ENCODE results near the gene ARHGAP25. TPM values are rescaled to one million over a fixed set of nuclear protein-coding genes. Genes with fewer than 3 reads are reported as not detected.
"Not testable (repeated sequence)": the region's sequence is repeated elsewhere in the genome, so short reads cannot be mapped to it uniquely, and the experiment has no call there.

Gene ARHGAP25
- total RNA-seq, 4 donors from 2014 or later, result 4.0 to 11.7 (median 6.9) TPM

- Histone ChIP-seq H3K4me3 (replicated peaks in 1 of 3) (no peak overlapping the region), H3K27me3 (no peaks in the 10 kb centered on the region), H3K27ac (no peak overlapping the region), H3K36me3 (no peaks in the 10 kb centered on the region), H3K4me1 (no peaks in the 10 kb centered on the region), H3K9me3 (no peaks in the 10 kb centered on the region)
- intact Hi-C loops (cut with DNase I), result no loop called here
- TF ChIP-seq, protein P1, sequence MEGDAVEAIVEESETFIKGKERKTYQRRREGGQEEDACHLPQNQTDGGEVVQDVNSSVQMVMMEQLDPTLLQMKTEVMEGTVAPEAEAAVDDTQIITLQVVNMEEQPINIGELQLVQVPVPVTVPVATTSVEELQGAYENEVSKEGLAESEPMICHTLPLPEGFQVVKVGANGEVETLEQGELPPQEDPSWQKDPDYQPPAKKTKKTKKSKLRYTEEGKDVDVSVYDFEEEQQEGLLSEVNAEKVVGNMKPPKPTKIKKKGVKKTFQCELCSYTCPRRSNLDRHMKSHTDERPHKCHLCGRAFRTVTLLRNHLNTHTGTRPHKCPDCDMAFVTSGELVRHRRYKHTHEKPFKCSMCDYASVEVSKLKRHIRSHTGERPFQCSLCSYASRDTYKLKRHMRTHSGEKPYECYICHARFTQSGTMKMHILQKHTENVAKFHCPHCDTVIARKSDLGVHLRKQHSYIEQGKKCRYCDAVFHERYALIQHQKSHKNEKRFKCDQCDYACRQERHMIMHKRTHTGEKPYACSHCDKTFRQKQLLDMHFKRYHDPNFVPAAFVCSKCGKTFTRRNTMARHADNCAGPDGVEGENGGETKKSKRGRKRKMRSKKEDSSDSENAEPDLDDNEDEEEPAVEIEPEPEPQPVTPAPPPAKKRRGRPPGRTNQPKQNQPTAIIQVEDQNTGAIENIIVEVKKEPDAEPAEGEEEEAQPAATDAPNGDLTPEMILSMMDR (IDR thresholded peaks at IDR 0.05), result no peak
- no peak for TF ChIP-seq POLR2A (IDR thresholded peaks at IDR 0.05)
- no peak for DNase-seq
These were observed 64.0 kb downstream of the ARHGAP25 start for GRCh38 chr2:68798569-68798968.

DNA sequence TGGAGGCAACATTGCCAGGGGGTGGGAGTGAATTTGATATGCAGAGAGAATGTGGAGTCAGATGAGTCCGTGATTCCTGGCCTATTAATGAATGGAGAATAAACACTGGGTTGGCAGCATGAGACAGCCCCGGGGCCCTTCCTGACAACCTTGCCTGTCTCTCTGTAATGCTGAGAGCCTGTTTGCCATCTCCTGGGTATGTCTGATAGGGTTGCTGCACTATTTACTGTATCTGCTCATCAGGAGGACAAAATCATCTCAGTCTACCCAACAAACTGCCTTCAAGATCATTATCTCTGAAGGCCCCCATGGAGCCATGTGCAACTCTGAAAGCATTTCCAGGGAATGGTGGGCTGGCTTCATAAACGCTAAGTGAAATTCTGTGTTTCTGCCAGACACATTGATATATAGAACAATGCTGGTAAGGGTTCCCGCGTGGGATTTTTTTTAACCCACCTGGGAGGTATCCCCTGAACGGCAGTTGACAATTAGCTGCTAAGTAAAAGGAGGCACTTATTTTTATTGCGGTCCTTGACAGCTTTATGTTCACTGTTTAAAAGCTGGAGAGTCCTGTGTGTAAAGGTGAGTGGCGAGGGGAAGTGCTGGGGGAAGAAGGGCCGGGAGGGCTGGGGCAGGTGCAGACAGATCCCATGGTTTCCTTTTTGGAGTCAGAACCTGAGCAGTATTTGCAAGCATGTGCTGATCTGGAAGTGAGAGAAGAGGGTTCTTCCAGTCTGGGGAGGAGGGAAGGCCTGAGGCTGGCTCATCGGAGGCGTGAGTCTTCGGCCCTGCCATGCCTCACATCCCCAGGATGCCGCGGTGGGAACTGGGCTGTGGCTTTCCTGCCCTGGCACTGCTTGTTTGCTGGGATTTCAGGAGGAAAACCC is 64.8 kb downstream of the ARHGAP25 start:
- no peaks in the 10 kb centered on the region for H3K9me3 ChIP-seq
- no peaks in the 10 kb centered on the region for H3K4me1 ChIP-seq
- intact Hi-C loops (cut with DNase I), result no loop called here
- no peaks in the 10 kb centered on the region for H3K27me3 ChIP-seq
- 76 to 77% methylated on average over 14 of the region's 14 CpGs for WGBS, 2 donors
- TF ChIP-seq POLR2A (IDR thresholded peaks at IDR 0.05), result no peak
- TF ChIP-seq, protein P1 (IDR thresholded peaks at IDR 0.05), result no peak
- no peak for DNase-seq
- H3K36me3 ChIP-seq, result no peaks in the 10 kb centered on the region
- no peak overlapping the region for H3K4me3 ChIP-seq (replicated peaks in 1 of 3)
- H3K27ac ChIP-seq, result no peak overlapping the region

DNA sequence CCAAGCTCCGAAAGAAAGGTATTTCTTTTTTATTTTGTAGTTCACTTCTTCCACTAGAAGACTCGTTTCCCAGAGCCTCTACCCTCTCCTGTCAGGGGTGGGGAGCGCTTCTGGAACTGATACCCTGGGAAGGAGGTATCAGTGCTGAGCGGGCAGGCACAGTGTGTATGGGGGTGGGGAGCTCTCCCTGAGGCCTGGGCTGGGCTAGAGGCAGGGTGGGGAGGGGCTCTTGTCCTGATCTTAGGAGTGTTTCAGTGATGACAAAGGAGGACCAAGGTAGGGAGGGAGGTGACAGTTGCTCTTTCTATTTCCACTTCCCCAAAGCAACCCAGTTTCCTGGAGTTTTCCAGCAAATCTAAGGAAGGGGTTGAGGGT is 65.4 kb downstream of the ARHGAP25 start:
- H3K36me3 ChIP-seq, result no peaks in the 10 kb centered on the region
- intact Hi-C loops (cut with DNase I), result no loop called here
- TF ChIP-seq, protein P1 (IDR thresholded peaks at IDR 0.05), result no peak
- no peak for TF ChIP-seq POLR2A (IDR thresholded peaks at IDR 0.05)
- H3K4me3 ChIP-seq (replicated peaks in 1 of 3), result no peak overlapping the region
- no peak for DNase-seq
- no peaks in the 10 kb centered on the region for H3K27me3 ChIP-seq
- no peaks in the 10 kb centered on the region for H3K4me1 ChIP-seq
- 67 to 81% methylated on average over 4 of the region's 4 CpGs for WGBS, 2 donors
- no peak overlapping the region for H3K27ac ChIP-seq
- no peaks in the 10 kb centered on the region for H3K9me3 ChIP-seq

DNA sequence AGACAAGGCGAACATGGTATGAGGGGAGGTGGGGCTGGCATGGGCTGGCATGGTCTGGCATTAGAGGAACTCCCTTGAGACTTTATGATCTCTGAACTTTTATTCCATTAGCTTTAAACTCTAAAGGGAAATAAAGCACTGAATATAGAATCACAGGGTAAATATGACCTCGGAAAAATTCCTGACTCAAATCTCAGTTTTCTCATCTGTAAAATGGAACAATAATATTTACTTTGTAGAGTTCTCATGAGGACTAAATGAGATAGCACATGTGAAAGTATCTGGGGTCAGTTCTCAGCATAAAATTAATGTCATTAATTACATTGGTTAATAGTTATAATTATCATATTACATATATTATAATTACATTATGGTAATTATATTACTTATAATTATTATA is 65.9 kb downstream of the ARHGAP25 start:
- Histone ChIP-seq H3K9me3 (no peaks in the 10 kb centered on the region), H3K27ac (no peak overlapping the region), H3K4me1 (no peaks in the 10 kb centered on the region), H3K4me3 (replicated peaks in 1 of 3) (no peak overlapping the region), H3K36me3 (no peaks in the 10 kb centered on the region), H3K27me3 (no peaks in the 10 kb centered on the region)
- no peak for DNase-seq
- intact Hi-C loops (cut with DNase I), result no loop called here
- TF ChIP-seq, protein P1 (IDR thresholded peaks at IDR 0.05), result no peak
- TF ChIP-seq POLR2A (IDR thresholded peaks at IDR 0.05), result no peak
- 95 to 96% methylated on average over 2 of the region's 2 CpGs for WGBS, 2 donors

- 93 to 95% methylated on average over 9 of the region's 9 CpGs for WGBS, 2 donors
- H3K4me1 ChIP-seq; H3K27me3 ChIP-seq; H3K27ac ChIP-seq; DNase-seq; H3K9me3 ChIP-seq; H3K36me3 ChIP-seq; H3K4me3 ChIP-seq (replicated peaks in 1 of 3); intact Hi-C loops (cut with DNase I): not testable (repeated sequence)
These were observed 67.5 kb downstream of the ARHGAP25 start for GRCh38 chr2:68802161-68802560.

All from thyroid gland (tissue), 4 donors.